Measurements from ENCODE around the gene LRMDA.

The LRMDA gene

GRCh38 chr10:75506930-75507329 is 75.5 kb downstream of the LRMDA start:
- H3K27ac ChIP-seq = peak overlapping the region; percentile 80
- TF ChIP-seq CTCF (conservative IDR thresholded peaks at IDR 0.05) = no peak

DNA sequence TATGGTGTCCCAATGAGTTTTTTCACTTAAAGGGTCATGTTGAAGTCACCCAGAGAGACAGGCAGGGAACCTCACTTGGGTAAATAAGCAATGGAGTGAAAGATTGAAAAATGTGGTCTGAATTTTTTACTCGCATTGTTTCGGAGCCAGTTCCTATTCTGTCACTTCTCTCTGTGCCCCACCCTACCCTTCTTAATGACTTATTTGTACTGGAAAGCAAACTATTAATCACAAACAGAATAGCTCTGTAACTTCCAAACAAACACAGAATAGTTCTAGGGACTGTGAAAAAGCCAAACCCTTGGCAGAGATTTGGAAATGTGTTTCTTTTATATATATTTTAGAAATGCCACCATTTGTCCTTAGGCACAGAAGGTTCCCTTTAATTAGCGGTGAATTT is 76.0 kb downstream of the LRMDA start:
- no peak for TF ChIP-seq CTCF (conservative IDR thresholded peaks at IDR 0.05)
- peak overlapping the region; percentile 80 for H3K27ac ChIP-seq

- peak overlapping the region; percentile 80 for H3K27ac ChIP-seq
- TF ChIP-seq CTCF (conservative IDR thresholded peaks at IDR 0.05) = no peak
These were observed 76.9 kb downstream of the LRMDA start for GRCh38 chr10:75508239-75508813.

GRCh38 chr10:75508814-75509306 is 77.4 kb downstream of the LRMDA start:
- H3K27ac ChIP-seq = peak overlapping the region; percentile 80
- TF ChIP-seq CTCF (conservative IDR thresholded peaks at IDR 0.05) = no peak

DNA sequence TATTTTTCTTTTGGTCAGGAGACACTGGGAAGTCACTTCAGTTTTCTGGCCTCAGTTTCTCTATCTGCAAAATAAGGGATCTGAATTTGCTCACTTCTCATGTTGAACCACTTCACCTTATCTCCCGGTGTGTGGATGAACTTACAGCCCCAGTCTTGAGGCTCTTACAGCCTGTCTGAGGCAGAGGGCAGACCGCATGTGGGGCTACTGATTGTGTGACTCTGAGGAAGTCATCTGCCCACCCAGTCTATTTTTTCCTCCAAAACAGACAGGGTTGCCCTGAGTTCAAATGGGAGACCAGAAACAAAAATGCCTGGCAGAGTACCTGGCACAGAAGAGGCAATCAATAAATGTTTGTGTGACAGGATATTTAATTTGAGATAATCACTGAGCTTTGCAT is 78.3 kb downstream of the LRMDA start:
- no peak for TF ChIP-seq CTCF (conservative IDR thresholded peaks at IDR 0.05)
- peak overlapping the region; percentile 80 for H3K27ac ChIP-seq

DNA sequence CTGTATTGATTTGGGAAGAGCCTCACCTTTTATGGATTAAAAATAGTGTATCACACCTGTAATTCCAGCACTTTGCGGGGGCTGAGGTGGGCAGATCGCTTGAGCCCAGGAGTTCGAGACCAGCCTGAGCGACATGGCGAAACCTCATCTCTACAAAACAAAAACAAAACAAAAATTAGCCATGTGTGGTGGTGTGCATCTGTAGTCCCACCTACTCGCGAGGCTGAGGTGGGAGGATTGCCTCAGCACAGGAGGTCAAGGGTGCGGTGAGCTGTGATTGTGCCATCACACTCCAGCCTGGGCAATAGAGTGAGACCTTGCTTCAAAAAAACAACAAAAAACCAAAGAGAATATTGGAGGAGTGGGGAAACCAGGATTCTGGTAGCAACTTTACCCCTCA is 79.6 kb downstream of the LRMDA start:
- no peak for TF ChIP-seq CTCF (conservative IDR thresholded peaks at IDR 0.05)
- no peak overlapping the region; the same call in 1 of the 2 replicates for H3K27ac ChIP-seq

DNA sequence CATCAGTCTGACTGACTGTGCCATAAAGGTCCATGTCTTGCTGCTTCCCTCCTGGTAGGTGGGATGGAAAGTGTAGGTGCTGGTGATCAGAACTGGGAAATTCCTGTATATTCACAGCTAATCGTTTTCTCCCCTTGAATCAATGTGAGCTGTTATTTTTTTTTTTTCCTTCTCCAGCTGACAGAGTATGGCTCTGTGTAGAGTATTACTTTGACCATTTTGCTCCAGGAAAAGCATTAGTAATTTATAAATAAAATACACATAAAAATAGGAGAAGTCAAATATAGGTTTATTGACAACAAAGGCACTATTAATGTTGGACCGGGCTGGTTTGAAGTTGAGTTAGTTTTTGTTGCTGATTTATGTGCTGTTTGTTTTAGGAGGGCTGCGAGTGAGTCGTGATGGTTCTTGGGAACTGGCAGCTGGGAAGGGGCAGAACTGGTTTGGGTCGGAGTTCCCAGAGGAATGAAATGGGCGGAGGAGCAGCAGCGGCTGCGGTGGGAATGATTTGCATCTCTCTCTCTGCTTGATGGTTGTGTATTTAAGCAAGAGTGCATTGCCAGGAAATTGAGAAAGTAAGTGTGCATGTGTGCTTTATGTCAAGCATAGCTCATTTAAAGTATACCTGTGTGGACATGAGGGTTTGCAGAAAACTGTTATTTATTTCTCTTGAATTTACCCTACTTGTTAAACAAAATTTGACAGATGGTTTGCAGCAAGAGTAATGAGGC is 80.9 kb downstream of the LRMDA start:
- peak overlapping the region; percentile 67 for H3K27ac ChIP-seq
- no peak for TF ChIP-seq CTCF (conservative IDR thresholded peaks at IDR 0.05)

Data from VCaP (cell line).